Endothelial cell of umbilical vein (primary cell): ENCODE measurements around the gene RNF135. TPM values are rescaled to one million over a fixed set of nuclear protein-coding genes. Genes with fewer than 3 reads are reported as not detected.

Experiments used
- BruUV-seq: library from RNA; stranded (reverse); fragments of 400-500 nt; replicated peaks from 2 replicates; lab custom pipeline; 2021; lab: Mats Ljungman, UMichigan
- CTCF ChIA-PET: fragments of 300-600, 350-600 bp; sonication (Branson Sonifier 250); formaldehyde crosslinking; loops from one replicate; lab custom pipeline; 2021; ENCODE audit warnings: antibody characterized with exemption, inconsistent platforms; lab: Charles Lee
- POLR2A ChIA-PET: fragments of 300-600, 350-600 bp; sonication (Branson Sonifier 250); formaldehyde crosslinking; loops from one replicate; lab custom pipeline; 2021; ENCODE audit warnings: antibody characterized with exemption, inconsistent platforms; lab: Charles Lee
- DNase-seq: peaks from one replicate; pipeline ENCODE4 v3.0.0-alpha.2; 2011; ENCODE audit warnings: low read depth, low spot score
- FAIRE-seq: peaks from 2 replicates; lab custom pipeline; 2011; peaks lifted over from hg19 to GRCh38; lab: Jason Lieb, UNC
- H2AFZ ChIP-seq: 2 replicates; pipeline ENCODE4 v1.6.0; 2012; ENCODE audit warnings: low read depth, low read length, control low read depth, inconsistent platforms
- H3K27ac ChIP-seq: 2 replicates; pipeline ENCODE4 v1.5.1; 2011; ENCODE audit warnings: low read depth, mild to moderate bottlenecking, control low read depth, low read length, moderate library complexity; ENCODE audit not compliant: insufficient read depth
- H3K27me3 ChIP-seq, 2 experiments: 2 replicates each; pipeline versions ENCODE4 v1.6.0 to v1.6.1; 2011; ENCODE audit warnings: low read length in 2 of 2, mixed read lengths in 1 of 2; ENCODE audit not compliant: control insufficient read depth in 2 of 2, insufficient read depth in 2 of 2
- H3K36me3 ChIP-seq, 2 experiments: 2 replicates in 1 of 2; 3 replicates in 1 of 2; pipeline ENCODE4 v1.5.1; 2011; ENCODE audit warnings: low read length in 2 of 2, mild to moderate bottlenecking in 1 of 2, moderate library complexity in 1 of 2; ENCODE audit not compliant: control insufficient read depth in 2 of 2, insufficient read depth in 2 of 2; ENCODE audit errors: extremely low read depth in 1 of 2
- H3K4me1 ChIP-seq: 3 replicates; pipeline ENCODE4 v1.5.1; 2011; ENCODE audit warnings: mild to moderate bottlenecking, low read length; ENCODE audit not compliant: control insufficient read depth, insufficient read depth; ENCODE audit errors: extremely low read depth
- H3K4me2 ChIP-seq: 2 replicates; pipeline ENCODE4 v1.6.1; 2011; ENCODE audit warnings: low read length, control low read depth, mixed read lengths; ENCODE audit not compliant: insufficient read depth
- H3K4me3 ChIP-seq, 3 experiments: fragments of 200-600 bp in 1 of 3; sonication (generic), shearing (Covaris generic) in 1 of 3; replicated peaks in 1 of 3; 2 replicates each; pipeline ENCODE4 v1.5.1; 2011 to 2016; ENCODE audit warnings: control low read depth in 3 of 3, low read length in 3 of 3, mild to moderate bottlenecking in 2 of 3, inconsistent platforms in 1 of 3, low read depth in 1 of 3, moderate library complexity in 1 of 3; ENCODE audit not compliant: insufficient read depth in 1 of 3
- H3K79me2 ChIP-seq: 2 replicates; pipeline ENCODE4 v1.6.0; 2012; ENCODE audit warnings: low read length, inconsistent platforms; ENCODE audit not compliant: control insufficient read depth, insufficient read depth
- H3K9ac ChIP-seq: replicated peaks from 2 replicates; pipeline ENCODE3; 2011; ENCODE audit warnings: low read length, control low read depth; ENCODE audit not compliant: insufficient read depth; ENCODE audit errors: extremely low read depth
- H3K9me1 ChIP-seq: replicated peaks from 3 replicates; pipeline ENCODE4 v1.6.0; 2011; ENCODE audit warnings: mild to moderate bottlenecking, low read length; ENCODE audit not compliant: control insufficient read depth, insufficient read depth; ENCODE audit errors: extremely low read depth
- H3K9me3 ChIP-seq: replicated peaks from 2 replicates; pipeline ENCODE4 v1.5.1; 2012; ENCODE audit warnings: low read length, inconsistent platforms; ENCODE audit not compliant: control insufficient read depth, insufficient read depth
- H4K20me1 ChIP-seq: replicated peaks from 2 replicates; pipeline ENCODE3; 2011; ENCODE audit warnings: mild to moderate bottlenecking, low read length; ENCODE audit not compliant: control insufficient read depth, insufficient read depth; ENCODE audit errors: extremely low read depth
- EZH2 ChIP-seq: IDR thresholded peaks from 2 replicates; pipeline ENCODE4 v1.6.1; 2012; ENCODE audit warnings: borderline replicate concordance, low read depth, mild to moderate bottlenecking, moderate library complexity, low read length, inconsistent platforms; ENCODE audit not compliant: severe bottlenecking
- FOS ChIP-seq: IDR thresholded peaks from 2 replicates; pipeline ENCODE4 v1.6.1; 2011; ENCODE audit warnings: mild to moderate bottlenecking, low read length, moderate library complexity, borderline replicate concordance; ENCODE audit not compliant: insufficient read depth
- GATA2 ChIP-seq: IDR thresholded peaks from 2 replicates; pipeline ENCODE4 v1.7.0; 2011; ENCODE audit warnings: low read depth, mild to moderate bottlenecking, moderate library complexity, mixed read lengths, low read length; ENCODE audit not compliant: insufficient read length, insufficient read depth
- JUN ChIP-seq: IDR thresholded peaks from 2 replicates; pipeline ENCODE4 v1.6.1; 2011; ENCODE audit warnings: borderline replicate concordance, low read depth; ENCODE audit not compliant: insufficient read length, insufficient read depth
- MYC ChIP-seq: IDR thresholded peaks from one replicate; pipeline ENCODE4 v1.6.1; 2011; ENCODE audit warnings: mild to moderate bottlenecking, low read depth, low read length
- POLR2A ChIP-seq: IDR thresholded peaks from 2 replicates; pipeline ENCODE4 v1.6.1; 2012; ENCODE audit warnings: low read depth, mild to moderate bottlenecking, control low read depth, low read length
- POLR2AphosphoS5 ChIP-seq: IDR thresholded peaks from 2 replicates; pipeline ENCODE4 v1.6.1; 2012; ENCODE audit warnings: low read depth, mild to moderate bottlenecking, control low read depth, low read length, moderate library complexity; ENCODE audit not compliant: insufficient read depth
- dilution Hi-C: fragments of 300-500 bp; cut with MboI; formaldehyde crosslinking; loops from one replicate; pipeline ENCODE4 v1.15.0; 2019; ENCODE audit warnings: low sequenced_read_pairs; ENCODE audit not compliant: extremely low pct_ligation_motif_present
- intact Hi-C: fragments of 100-400 bp; cut with micrococcal nuclease; formaldehyde crosslinking; loops from one replicate; pipeline ENCODE4 v1.10.0; 2022
- polyA plus RNA-seq, 4 experiments: library from polyadenylated mRNA; depleted of rRNA in 3 of 4; stranded (reverse) in 3 of 4; unstranded in 1 of 4; fragments of >200 nt; gene quantifications; 2 replicates each; pipeline versions ENCODE4 v1.2.1 to v1.2.3, GENCODE V29; 2011 to 2012; ENCODE audit warnings: missing spikeins in 1 of 4
- total RNA-seq: library from RNA; stranded (reverse); gene quantifications from 2 replicates; pipeline ENCODE4 v1.2.3, GENCODE V29; 2021
- TF ChIP-seq, protein P1 (sequence below): IDR thresholded peaks from 2 replicates; pipeline ENCODE4 v1.6.1; 2011; ENCODE audit not compliant: insufficient read depth, insufficient read length
- TF ChIP-seq, protein P2 (sequence below), 2 donors: IDR thresholded peaks; 1 replicate in 1 of 2; 2 replicates in 1 of 2; pipeline ENCODE4 v1.5.1; 2011; ENCODE audit warnings: low read length in 2 of 2, mild to moderate bottlenecking in 2 of 2, moderate library complexity in 2 of 2, control low read depth in 1 of 2, inconsistent platforms in 1 of 2, low read depth in 1 of 2; ENCODE audit not compliant: insufficient read depth in 1 of 2; ENCODE audit errors: extremely low read depth in 1 of 2

RNF135 gene
- total and polyA plus RNA-seq, 2 donors (not counting 3 experiments of a cell fraction or from before 2014, with no cell fraction given): 11.6 to 12.0 TPM

DNA sequence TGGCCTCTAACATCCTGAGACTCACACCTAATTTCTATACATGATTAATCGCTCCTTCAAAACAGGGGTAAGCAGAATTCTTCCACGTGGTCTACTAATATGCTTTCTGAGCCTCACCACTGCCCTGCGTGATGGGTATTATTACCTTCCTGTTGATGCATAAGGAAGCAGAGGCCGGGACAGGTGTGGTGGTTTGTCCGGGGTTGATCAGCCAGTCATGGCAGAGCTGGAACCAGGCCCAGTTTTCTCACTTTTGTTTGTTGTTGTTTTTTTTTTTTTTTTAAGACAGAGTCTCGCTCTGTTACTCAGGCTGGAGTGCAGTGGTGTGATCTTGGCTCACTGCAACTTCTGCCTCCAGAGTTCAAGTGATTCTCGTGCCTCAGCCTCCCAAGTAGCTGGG lies 31.2 kb downstream of the RNF135 start:
- CTCF ChIA-PET: interaction anchor here (0.6 to 0.7 kb wide), 2 partner anchors 163 to 188 kb away, joined by 3 read pairs; no protein-coding TSS in a partner anchor
- H3K36me3 ChIP-seq: peaks cover 2 to 10% of the 10 kb centered on the region in 2 experiments
- TF ChIP-seq POLR2A (no peak), FOS (no peak), MYC (no peak), GATA2 (no peak), JUN (no peak), POLR2AphosphoS5 (no peak), EZH2 (no peak)
- TF ChIP-seq, protein P1, sequence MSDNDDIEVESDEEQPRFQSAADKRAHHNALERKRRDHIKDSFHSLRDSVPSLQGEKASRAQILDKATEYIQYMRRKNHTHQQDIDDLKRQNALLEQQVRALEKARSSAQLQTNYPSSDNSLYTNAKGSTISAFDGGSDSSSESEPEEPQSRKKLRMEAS: no peak
- TF ChIP-seq, protein P2, sequence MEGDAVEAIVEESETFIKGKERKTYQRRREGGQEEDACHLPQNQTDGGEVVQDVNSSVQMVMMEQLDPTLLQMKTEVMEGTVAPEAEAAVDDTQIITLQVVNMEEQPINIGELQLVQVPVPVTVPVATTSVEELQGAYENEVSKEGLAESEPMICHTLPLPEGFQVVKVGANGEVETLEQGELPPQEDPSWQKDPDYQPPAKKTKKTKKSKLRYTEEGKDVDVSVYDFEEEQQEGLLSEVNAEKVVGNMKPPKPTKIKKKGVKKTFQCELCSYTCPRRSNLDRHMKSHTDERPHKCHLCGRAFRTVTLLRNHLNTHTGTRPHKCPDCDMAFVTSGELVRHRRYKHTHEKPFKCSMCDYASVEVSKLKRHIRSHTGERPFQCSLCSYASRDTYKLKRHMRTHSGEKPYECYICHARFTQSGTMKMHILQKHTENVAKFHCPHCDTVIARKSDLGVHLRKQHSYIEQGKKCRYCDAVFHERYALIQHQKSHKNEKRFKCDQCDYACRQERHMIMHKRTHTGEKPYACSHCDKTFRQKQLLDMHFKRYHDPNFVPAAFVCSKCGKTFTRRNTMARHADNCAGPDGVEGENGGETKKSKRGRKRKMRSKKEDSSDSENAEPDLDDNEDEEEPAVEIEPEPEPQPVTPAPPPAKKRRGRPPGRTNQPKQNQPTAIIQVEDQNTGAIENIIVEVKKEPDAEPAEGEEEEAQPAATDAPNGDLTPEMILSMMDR (IDR thresholded peaks at IDR 0.05; ENCODE audit: extremely low read depth in 1 of 2, insufficient read depth in 1 of 2, low read depth in 1 of 2, low read length in 2 of 2): no peak
- no TSS peak for BruUV-seq
- no peak overlapping the region for H3K9ac ChIP-seq
- POLR2A ChIA-PET: interaction anchor here (0.7 kb wide), 1 partner anchor 251 kb away, joined by 6 read pairs; no protein-coding TSS in a partner anchor
- H2AFZ ChIP-seq: no peak overlapping the region
- H3K9me1 ChIP-seq: no peaks in the 10 kb centered on the region
- no peak for FAIRE-seq
- H3K4me2 ChIP-seq: no peak overlapping the region
- intact Hi-C loops (no loop called here), dilution Hi-C loops (no loop called here)
- H3K27me3 ChIP-seq: no peaks in the 10 kb centered on the region
- no peaks in the 10 kb centered on the region for H3K9me3 ChIP-seq
- H3K79me2 ChIP-seq: no peaks in the 10 kb centered on the region
- no peak for DNase-seq
- H3K27ac ChIP-seq: no peak overlapping the region
- no peak overlapping the region for H3K4me3 ChIP-seq
- H3K4me1 ChIP-seq: no peaks in the 10 kb centered on the region
- no peaks in the 10 kb centered on the region for H4K20me1 ChIP-seq
